H1 (cell line): ENCODE measurements around the gene DDN. TPM values are rescaled to one million over a fixed set of nuclear protein-coding genes. Genes with fewer than 3 reads are reported as not detected.

Experiments used
- ASH2L ChIP-seq: fragments of 200-600, 300-600 bp; sonication (generic); IDR thresholded peaks from one replicate; pipeline ENCODE4 v1.7.1; 2017; ENCODE audit warnings: low read length
- HDAC6 ChIP-seq: IDR thresholded peaks from one replicate; pipeline ENCODE4 v1.7.1; 2012; ENCODE audit warnings: low read depth, mild to moderate bottlenecking, inconsistent platforms, low read length, moderate library complexity
- JUN ChIP-seq: IDR thresholded peaks from 2 replicates; pipeline ENCODE4 v1.6.1; 2011; ENCODE audit warnings: low read depth, mild to moderate bottlenecking, improper control_type of control experiment, low read length
- RAD21 ChIP-seq, 2 experiments: IDR thresholded peaks in 1 of 2; conservative IDR thresholded peaks in 1 of 2; 2 replicates each; pipeline ENCODE4 v1.6.1; 2011; ENCODE audit warnings: low read depth in 2 of 2, low read length in 2 of 2, improper control_type of control experiment in 1 of 2, inconsistent platforms in 1 of 2, mild to moderate bottlenecking in 1 of 2, moderate library complexity in 1 of 2
- SUZ12 ChIP-seq: fragments of 200-600 bp; sonication (generic); IDR thresholded peaks from 2 replicates; pipeline ENCODE4 v1.6.1; 2012; ENCODE audit warnings: mild to moderate bottlenecking, inconsistent platforms, low read length, moderate library complexity, mixed read lengths
- TAF7 ChIP-seq: optimal IDR thresholded peaks from 2 replicates; pipeline ENCODE3; 2011; ENCODE audit warnings: low read depth, mild to moderate bottlenecking, inconsistent platforms, low read length, moderate library complexity, borderline replicate concordance
- polyA plus RNA-seq, 7 experiments: library from polyadenylated mRNA; depleted of rRNA in 3 of 7; stranded (reverse) in 5 of 7; unstranded in 2 of 7; fragments of >200 nt in 5 of 7; fragments of 200-250 nt in 2 of 7; gene quantifications; 1 replicate in 5 of 7; 2 replicates in 1 of 7; 4 replicates in 1 of 7; pipeline versions ENCODE4 v1.2.1 to v1.2.3, GENCODE V29; 2011 to 2013; ENCODE audit warnings: missing spikeins in 2 of 7, mixed read lengths in 2 of 7
- total RNA-seq: library from RNA; stranded (reverse); fragmentation: NEBNext Ultra II Directional; extraction: Animal tissue kit (Norgen Biotek cat#: 25700); gene quantifications from 2 replicates; pipeline ENCODE4 v1.2.1, GENCODE V29; 2021
- TF ChIP-seq, protein P1 (sequence below): IDR thresholded peaks from 2 replicates; pipeline ENCODE4 v1.6.1; 2012; ENCODE audit warnings: inconsistent platforms

The DDN gene
- total and polyA plus RNA-seq, 2 of the 8 experiments (the other 6 are each of a cell fraction or from before 2014, with no cell fraction given): 0.14 to 0.30 TPM

DNA sequence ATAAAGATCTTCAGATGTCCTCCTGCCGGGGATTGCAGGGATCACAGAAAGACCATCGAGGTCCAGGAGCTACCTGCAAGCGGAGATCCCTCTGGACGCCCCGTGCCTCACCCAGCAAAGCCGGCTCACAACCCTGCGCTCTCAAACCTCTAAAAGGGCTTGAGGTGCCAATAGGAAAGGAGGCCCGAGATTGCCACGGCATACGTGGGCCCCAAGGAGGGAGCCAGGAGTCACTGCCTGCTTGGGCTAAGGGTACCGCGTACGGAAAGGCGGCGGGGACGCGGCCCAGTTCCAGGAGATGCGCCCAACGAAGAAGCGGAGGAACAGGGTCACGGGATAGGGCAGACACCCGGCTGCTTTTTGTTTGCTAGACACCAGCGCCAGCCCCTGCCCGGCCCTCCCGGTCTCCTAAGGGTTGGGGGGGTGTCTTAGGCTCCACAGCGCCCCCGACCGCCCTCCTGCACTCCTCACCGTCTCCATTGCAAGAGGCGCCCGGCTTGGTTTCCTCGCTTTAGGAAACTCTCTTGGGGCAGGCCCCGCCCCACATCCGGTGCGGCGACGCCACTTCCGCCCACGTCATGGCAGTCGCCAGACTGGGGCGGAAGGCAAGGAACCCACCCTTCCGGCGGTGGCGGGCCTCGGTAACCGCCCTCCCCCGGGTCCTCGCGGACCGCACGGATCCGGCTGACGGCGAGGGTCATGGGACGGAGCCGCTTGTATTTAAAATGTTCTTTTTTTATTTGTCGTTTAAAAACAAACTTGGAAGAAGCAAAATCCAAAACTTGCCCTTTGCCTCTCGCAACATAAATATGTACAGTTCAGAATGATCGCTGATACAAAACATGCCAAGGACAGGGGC lies 19.3 kb upstream of the DDN start, which contains the start of gene PRKAG1 (continued):
- TF ChIP-seq, protein P1, sequence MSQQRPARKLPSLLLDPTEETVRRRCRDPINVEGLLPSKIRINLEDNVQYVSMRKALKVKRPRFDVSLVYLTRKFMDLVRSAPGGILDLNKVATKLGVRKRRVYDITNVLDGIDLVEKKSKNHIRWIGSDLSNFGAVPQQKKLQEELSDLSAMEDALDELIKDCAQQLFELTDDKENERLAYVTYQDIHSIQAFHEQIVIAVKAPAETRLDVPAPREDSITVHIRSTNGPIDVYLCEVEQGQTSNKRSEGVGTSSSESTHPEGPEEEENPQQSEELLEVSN: 0 out of 2 replicates have a peak, but pooled peaks have one; percentile 11
- TF ChIP-seq RAD21 (IDR thresholded peaks at IDR 0.05 in 1 of 2, conservative IDR thresholded peaks at IDR 0.05 in 1 of 2; ENCODE audit: low read depth in 2 of 2, low read length in 2 of 2): peak; percentile 29 to 32; a peak in 3 of 4 replicates
- no peak for TF ChIP-seq SUZ12
- TF ChIP-seq ASH2L: peak; percentile 69
- TF ChIP-seq JUN: 0 out of 2 replicates have a peak, but pooled peaks have one; percentile 28
- peak; percentile 89 for TF ChIP-seq TAF7
- TF ChIP-seq HDAC6: no peak
